RPMI7951 (cell line): Measurements from ENCODE around the gene ZNF10. TPM values are rescaled to one million over a fixed set of nuclear protein-coding genes. Genes with fewer than 3 reads are reported as not detected.
A peak's percentile ranks its signal among the peaks of the same experiment; 100 is the strongest.

ENCODE experiments used
- DNase-seq: peaks from one replicate; pipeline ENCODE4 v3.0.0-alpha.2; 2012; ENCODE audit warnings: low read depth
- total RNA-seq: library from RNA; depleted of rRNA; stranded (reverse); fragments of >200 nt; shearing (Covaris generic); gene quantifications from 2 replicates; pipeline ENCODE4 v1.2.3, GENCODE V29; 2014; rRNA removed

ZNF10 gene
- total RNA-seq = 1.6 and 4.7 TPM in 2 replicates

DNA sequence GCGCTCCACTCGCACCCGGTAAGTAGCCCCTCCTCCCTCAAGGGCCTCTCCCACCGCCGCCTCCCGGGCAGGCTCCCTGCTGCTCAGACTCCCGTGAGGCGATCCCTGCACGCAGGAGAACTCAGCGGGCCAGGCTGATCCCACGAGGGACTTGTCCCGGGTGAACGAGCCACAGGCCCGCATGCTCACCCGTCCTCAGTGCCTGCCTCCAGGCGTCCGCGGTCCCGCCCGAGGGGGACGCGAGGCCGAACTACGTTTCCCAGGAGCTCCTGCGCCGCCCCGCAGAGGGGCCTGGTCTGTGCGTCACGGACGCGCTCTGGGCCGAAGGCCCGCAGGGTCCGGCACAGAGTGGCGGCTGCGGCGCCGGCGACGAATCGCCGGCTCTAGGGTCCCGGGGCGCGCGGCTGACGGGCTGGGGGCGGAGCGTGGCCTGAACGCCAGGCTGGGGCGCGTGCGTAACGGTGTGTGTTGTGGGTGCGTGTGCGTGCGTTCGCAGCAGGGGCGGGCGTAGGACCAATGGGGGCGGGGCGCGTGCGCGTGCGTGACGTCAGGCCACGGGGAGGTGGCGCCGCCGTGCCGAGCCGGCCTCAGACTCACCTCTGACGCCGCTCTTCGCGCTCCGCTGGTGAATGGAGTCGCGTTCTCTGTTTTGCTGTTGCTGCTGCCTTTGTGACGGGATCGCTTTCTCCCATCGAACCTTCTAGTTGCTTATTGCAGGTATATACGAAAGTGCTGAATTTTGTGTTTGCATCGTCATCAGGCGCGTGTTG lies at the start of gene ZNF10, which contains the start of gene ZNF891:
ZNF10 (plus strand) TSS at position 590 of the 770 bp plus-strand sequence. CDS start 13,866 bp downstream, outside the sequence.
ZNF891 (minus strand) TSS at position 237 of the 770 bp plus-strand sequence. CDS start 8,356 bp downstream, outside the sequence.
- peak; percentile 92 for DNase-seq

- no peak for DNase-seq
These were observed 49.2 kb upstream of the ZNF10 start for GRCh38 chr12:133081159-133081780.

DNA sequence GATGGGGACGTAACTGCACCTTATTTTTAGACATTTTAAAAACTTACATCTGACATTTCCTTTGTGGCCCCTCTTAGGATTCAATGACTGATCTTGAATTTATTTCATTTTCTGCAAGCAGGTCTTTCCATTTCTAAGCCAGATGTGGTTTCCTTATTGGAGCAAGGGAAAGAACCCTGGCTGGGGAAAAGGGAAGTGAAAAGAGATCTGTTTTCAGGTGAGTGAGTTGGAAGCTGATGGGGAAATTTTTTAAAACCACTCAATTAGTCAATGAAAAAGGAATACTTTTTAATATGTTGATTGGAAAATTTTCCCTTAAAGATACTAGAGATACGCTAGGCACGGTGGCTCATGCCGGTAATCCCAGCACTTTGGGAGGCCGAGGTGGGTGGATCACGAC lies 47.1 kb upstream of the ZNF10 start:
- DNase-seq = no peak

- no peak for DNase-seq
These were observed 24.8 kb upstream of the ZNF10 start for GRCh38 chr12:133105620-133106019.

DNA sequence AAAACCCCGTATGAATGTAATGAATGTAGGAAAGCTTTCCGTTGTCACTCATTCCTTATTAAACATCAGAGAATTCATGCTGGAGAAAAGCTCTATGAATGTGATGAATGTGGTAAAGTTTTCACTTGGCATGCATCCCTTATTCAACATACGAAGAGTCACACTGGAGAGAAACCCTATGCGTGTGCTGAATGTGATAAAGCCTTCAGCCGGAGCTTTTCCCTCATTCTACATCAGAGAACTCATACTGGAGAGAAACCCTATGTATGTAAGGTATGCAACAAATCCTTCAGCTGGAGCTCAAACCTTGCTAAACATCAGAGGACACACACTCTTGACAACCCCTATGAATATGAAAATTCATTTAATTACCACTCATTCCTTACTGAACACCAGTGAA lies 24.2 kb upstream of the ZNF10 start:
- peak; percentile 19 for DNase-seq

DNA sequence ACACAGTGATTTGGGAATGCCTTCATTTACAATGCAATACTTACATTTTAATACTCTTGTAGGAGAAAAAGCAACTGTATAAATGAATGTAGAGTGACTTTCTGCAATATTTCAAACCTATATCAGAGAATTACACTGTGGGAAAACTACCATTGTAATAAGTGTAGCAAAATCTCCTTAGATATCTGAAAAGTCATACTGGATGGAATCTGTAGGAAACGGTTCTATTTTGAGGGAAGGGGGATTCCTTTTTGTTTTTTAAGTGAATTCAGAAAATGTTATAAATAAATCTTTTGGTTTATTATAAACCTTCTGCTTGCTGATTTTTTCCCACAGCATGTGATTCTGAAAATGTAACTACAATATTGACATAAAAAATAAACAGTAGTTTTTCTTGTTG lies 23.3 kb upstream of the ZNF10 start:
- DNase-seq = no peak

DNA sequence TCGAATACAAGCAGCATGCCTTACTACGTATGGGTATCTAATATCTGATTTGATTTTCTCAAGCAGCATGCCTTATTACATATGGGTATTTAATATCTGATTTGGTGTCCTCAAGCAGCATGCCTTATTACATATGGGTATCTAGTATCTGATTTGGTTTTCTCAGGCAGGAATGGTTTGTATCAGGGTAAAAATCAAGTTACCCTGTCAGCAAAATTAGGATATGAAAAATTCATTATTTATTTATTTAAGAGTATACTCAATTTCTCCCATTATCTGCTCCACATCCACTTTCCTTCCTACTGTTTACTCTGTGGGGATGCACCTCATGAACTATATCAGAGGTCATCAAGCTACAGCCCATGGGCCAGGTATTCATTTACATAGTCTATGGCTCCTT lies 22.3 kb upstream of the ZNF10 start:
- no peak for DNase-seq

DNA sequence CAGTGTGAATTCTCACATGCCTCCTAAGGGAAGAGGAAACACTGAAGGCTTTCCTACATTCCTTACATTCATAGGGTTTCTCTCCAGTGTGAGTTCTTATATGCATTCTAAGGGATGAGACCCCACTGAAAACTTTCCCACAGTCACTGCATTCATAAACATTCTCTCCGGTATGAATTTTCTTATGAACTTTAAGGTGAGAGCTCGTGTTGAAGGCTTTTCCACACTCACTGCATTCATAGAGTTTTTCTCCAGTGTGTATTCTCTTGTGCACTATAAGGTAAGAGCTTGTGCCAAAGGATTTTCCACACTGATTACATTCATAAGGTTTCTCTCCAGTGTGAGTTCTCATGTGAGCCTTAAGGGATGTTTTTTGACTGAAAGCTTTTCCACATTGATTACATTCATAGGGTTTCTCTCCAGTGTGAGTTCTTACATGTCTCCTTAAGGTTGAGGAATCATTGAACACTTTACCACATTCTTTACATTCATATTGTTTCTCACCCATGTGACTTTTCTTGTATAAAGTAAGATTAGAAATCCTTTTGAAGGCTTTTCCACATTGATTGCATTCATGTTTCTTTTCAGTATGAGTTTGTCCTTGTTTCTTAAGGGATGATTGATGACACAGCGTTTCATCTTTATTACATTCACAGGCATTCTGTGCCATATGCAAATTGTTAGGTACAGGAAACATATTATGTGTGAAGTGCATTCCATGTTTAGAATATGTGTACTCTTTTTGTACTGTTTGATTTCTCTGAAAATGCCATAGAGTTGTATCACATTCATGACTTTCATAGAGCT lies 9.8 kb upstream of the ZNF10 start:
- DNase-seq = peak; percentile 5

GRCh38 chr12:133124674-133125073 lies 5.8 kb upstream of the ZNF10 start:
- DNase-seq = no peak

DNA sequence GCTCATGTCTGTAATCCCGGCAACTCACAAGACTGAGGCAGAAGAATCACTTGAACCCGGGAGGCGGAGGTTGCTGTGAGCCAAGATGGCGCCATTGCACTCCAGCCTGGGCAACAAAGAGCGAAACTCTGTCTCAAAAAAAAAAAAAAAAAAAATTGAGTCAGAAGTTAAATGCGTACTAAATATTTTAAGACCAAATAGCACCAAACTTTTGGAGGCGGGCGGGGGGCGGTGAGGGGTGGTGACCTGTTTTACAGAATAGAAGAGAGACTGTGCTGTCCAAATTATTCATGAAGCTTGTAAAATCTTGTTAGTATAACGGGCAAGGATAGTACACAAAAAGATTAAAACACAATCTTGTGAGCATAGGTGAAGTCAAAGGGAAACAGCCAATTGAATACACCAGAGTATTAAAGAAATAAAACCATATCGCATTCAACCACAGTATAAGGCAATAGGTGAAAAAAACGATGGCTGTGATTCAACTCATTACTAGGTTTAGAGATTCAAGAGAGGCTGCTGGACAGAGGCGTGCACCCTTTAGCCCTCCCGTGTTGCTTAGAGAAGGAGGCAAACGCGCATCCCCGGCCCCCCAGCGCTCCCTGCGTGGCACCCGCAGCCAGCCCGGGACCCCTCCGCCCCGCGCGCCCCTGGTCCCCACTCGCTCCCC lies 924 bp upstream of the ZNF10 start:
- peak; percentile 46 for DNase-seq

GRCh38 chr12:133130808-133131128 lies 341 bp downstream of the ZNF10 start:
- DNase-seq = no peak

- no peak for DNase-seq
These were observed 5.3 kb downstream of the ZNF10 start for GRCh38 chr12:133135747-133136146.

GRCh38 chr12:133145981-133146380 lies 15.6 kb downstream of the ZNF10 start:
- DNase-seq = no peak

GRCh38 chr12:133156125-133156690 lies 25.8 kb downstream of the ZNF10 start:
- peak; percentile 3 for DNase-seq

DNA sequence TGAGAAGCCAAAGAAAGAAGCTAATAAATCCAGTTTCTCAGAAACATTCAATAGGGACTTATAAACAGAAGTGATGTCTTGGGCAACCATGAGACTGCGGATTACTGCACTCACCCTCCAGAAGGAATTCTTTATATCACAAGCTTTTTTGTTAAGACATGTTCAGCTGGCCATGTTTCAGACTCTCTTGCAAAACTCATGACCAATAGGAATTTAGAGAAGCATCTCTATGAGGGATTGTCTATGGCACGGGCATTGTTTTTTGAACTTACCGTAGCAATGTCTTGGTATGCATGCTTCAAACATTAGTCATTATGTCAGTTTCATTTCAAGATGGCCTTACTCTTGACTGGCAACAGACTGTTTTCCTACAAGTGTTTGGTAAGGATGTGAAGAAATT lies 35.3 kb downstream of the ZNF10 start:
- no peak for DNase-seq

GRCh38 chr12:133172491-133172890 lies 42.1 kb downstream of the ZNF10 start:
- no peak for DNase-seq

DNA sequence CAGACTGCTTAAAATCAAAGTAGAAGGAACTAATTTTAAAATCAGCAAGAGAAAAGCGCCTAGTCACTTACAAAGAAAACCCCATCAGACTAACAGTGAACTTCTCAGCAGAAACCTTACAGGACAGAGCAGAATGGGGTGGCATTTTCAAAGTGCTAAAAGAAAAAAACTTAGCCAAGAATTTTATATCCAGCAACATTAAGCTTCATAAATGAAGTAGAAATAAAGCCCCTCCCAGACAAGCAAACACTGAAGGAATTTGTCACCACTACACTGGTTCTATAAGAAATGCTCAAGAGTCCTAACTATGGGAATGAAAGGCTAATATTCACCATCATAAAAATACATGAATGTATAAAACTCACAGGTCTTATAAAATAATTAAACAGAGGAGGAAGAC lies 44.5 kb downstream of the ZNF10 start:
- no peak for DNase-seq

DNA sequence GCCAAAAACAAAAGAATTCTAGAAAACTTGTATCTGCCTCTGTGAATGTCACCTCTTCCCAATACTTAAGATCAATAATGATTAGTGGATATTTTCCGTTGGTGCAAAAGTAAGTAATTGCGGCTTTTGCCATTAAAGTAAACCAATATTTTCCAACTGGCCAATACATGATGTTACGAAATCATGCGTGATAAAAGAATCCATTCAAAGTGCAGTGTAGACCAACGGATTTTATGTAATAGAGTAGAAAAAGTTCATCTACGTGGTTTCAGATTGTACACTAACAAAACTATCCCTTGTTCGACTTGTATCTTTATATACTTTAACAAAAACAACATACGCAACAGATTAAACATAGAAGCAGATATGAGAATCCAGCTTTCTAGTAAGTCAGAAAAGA lies 50.2 kb downstream of the ZNF10 start:
- DNase-seq = no peak

DNA sequence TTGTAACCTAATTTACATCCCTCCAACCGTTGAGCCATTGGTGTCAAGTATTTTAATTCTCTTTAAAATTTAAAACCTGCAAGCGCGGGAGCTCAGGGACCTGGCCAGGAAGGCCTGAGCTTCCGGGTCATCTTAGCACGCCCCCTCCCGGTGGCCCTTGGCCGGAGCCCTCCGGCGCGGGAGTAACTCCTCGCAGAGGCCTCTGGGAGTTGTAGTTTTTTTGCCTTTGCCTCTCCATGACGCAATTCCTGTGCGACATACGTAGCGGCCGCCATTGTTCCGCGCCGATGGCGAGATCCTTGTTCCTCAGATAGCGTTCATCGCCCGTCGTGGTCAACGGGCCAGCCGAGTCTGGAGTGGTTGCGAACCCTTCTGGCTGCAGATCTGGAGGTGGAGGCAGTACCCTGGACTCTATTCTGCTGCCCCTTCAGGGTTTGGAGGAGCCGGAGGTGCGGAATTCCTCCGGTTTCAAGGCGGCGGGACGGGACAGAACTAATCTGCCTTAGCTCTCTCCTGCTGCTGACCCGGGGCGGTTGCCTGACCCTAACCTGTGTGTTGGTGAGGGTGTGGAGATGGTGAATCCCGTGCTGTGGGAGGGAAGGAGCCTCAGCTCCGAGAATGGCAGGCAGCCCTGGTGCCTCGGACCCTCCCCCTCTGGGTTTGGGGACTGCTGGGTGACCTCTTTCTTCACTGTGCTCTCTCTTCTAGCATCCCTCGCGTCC lies 51.0 kb downstream of the ZNF10 start, which contains the start of gene ZNF268:
ZNF268 (plus strand) TSS at position 258 of the 722 bp plus-strand sequence. CDS start 503 bp downstream, outside the sequence.
- peak; percentile 84 for DNase-seq

DNA sequence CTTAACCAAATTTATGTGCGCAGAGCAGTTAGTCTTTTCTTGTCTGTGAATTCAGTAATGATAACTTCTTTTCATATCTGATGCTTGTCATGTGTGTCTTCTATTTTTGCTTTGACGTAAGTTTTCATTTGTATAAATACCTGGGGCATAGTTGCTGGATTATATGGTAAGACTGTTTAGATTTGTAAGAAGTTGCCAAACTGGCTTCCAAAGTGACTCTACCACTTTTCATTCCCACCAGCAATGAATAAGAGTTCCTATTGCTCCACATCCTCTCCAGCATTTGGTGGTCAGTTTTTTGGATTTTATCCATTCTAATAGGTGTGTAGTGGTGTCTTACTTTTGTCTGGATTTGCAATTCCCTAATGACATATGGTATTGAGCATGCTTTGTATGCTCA lies 59.7 kb downstream of the ZNF10 start:
- DNase-seq = no peak

DNA sequence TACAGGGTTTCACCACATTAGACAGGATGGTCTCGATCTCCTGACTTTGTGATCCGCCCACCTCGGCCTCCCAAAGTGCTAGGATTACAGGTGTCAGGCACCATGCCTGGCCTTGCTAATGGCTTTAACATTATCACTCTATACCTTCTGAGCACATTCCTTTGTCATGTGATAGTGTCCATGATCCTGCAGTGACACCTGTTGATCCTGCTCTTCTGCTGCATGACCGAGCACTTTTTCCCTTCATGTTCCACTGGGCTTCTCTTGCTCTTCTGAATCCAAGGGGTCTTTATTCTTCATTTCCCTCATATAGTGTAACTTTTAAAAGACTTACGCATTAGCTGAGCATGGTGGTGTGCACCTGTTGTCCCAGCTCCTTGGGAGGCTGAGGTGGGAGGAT lies 62.4 kb downstream of the ZNF10 start:
- DNase-seq = no peak
